OCI-LY7 (cell line): ENCODE results near the gene HIF1A. TPM values are rescaled to one million over a fixed set of nuclear protein-coding genes. Genes with fewer than 3 reads are reported as not detected.

Experiments used
- BruUV-seq: library from RNA; stranded (reverse); fragments of 400-500 nt; replicated peaks from 2 replicates; lab custom pipeline; 2021; lab: Mats Ljungman, UMichigan
- CTCF ChIA-PET: fragments of 300-600 bp; sonication (Branson Sonifier 250); formaldehyde crosslinking; loops from one replicate; lab custom pipeline; 2022; ENCODE audit warnings: antibody characterized with exemption; ENCODE audit not compliant: unreplicated experiment; lab: Charles Lee
- POLR2A ChIA-PET: fragments of 300-600 bp; sonication (Branson Sonifier 250); formaldehyde crosslinking; loops from one replicate; lab custom pipeline; 2022; ENCODE audit warnings: antibody characterized with exemption; lab: Charles Lee
- DNase-seq: peaks from one replicate; pipeline ENCODE4 v3.0.0-alpha.2; 2015; ENCODE audit warnings: low spot score
- H2AFZ ChIP-seq: fragments of 200-600 bp; sonication (generic), shearing (Covaris generic); 2 replicates; pipeline ENCODE4 v1.6.1; 2014; ENCODE audit warnings: mild to moderate bottlenecking, antibody characterized with exemption, low read length, moderate library complexity
- H3K27ac ChIP-seq: fragments of 200-600 bp; sonication (generic); 2 replicates; pipeline ENCODE4 v1.5.1; 2014; ENCODE audit warnings: mixed run types, low read depth, mild to moderate bottlenecking, moderate library complexity, low read length, inconsistent platforms; ENCODE audit not compliant: poor library complexity, severe bottlenecking
- H3K36me3 ChIP-seq: fragments of 200-600 bp; sonication (generic); 2 replicates; pipeline ENCODE4 v1.6.1; 2014; ENCODE audit warnings: mild to moderate bottlenecking, antibody characterized with exemption, low read length, moderate library complexity, mixed read lengths; ENCODE audit not compliant: insufficient read depth
- H3K4me1 ChIP-seq: fragments of 200-600 bp; sonication (generic); 2 replicates; pipeline ENCODE4 v1.5.1; 2014; ENCODE audit warnings: mild to moderate bottlenecking, low read length; ENCODE audit not compliant: insufficient read depth, poor library complexity, severe bottlenecking
- H3K4me2 ChIP-seq: fragments of 200-600 bp; sonication (generic); 2 replicates; pipeline ENCODE4 v1.6.1; 2014; ENCODE audit warnings: mild to moderate bottlenecking, low read length
- H3K4me3 ChIP-seq: fragments of 200-600 bp; sonication (generic); 2 replicates; pipeline ENCODE4 v1.5.1; 2014; ENCODE audit warnings: mild to moderate bottlenecking, low read depth, low read length; ENCODE audit not compliant: poor library complexity, severe bottlenecking
- H3K79me2 ChIP-seq: fragments of 200-600 bp; sonication (generic); 2 replicates; pipeline ENCODE4 v1.6.1; 2016; ENCODE audit warnings: low read depth, mild to moderate bottlenecking, low read length, moderate library complexity, mixed read lengths; ENCODE audit not compliant: insufficient read depth
- H3K9me2 ChIP-seq: fragments of 200-600 bp; sonication (generic); 2 replicates; pipeline ENCODE4 v1.6.1; 2016; ENCODE audit warnings: mild to moderate bottlenecking, low read length, mixed read lengths; ENCODE audit not compliant: insufficient read depth
- H3K9me3 ChIP-seq: fragments of 200-600 bp; sonication (generic); 2 replicates; pipeline ENCODE4 v1.6.1; 2014; ENCODE audit warnings: mild to moderate bottlenecking, mixed run types, low read length, mixed read lengths
- H4K20me1 ChIP-seq: fragments of 200-600 bp; sonication (generic); 2 replicates; pipeline ENCODE4 v1.6.1; 2014; ENCODE audit warnings: mild to moderate bottlenecking, antibody characterized with exemption, low read length, moderate library complexity, mixed read lengths; ENCODE audit not compliant: insufficient read depth
- CTCF ChIP-seq: fragments of 200-600 bp; sonication (generic); conservative IDR thresholded peaks from 2 replicates; pipeline ENCODE4 v1.5.1; 2014; ENCODE audit warnings: mild to moderate bottlenecking, antibody characterized with exemption, low read length, moderate library complexity, mixed read lengths
- EZH2phosphoT487 ChIP-seq: fragments of 200-600 bp; sonication (generic); IDR thresholded peaks from 2 replicates; pipeline ENCODE4 v1.6.1; 2018; ENCODE audit warnings: low read depth, borderline replicate concordance, mild to moderate bottlenecking, mixed run types, antibody characterized with exemption, low read length, moderate library complexity, mixed read lengths
- intact Hi-C: fragments of 100-400 bp; cut with micrococcal nuclease; formaldehyde crosslinking; loops from one replicate; pipeline ENCODE4 v1.10.0; 2022; ENCODE audit not compliant: unreplicated experiment
- total RNA-seq, 2 experiments: library from RNA; depleted of rRNA in 1 of 2; stranded (reverse); fragments of >200 nt in 1 of 2; shearing (Covaris generic) in 1 of 2; gene quantifications; 2 replicates each; pipeline ENCODE4 v1.2.3, GENCODE V29; 2014 to 2022

HIF1A gene
- total RNA-seq, 2 experiments from 2014 or later: 71.7 to 88.1 TPM

- intact Hi-C loops: no loop called here
- Histone ChIP-seq H3K9me3 (peaks cover 18% of the 10 kb centered on the region), H3K27ac (no peak overlapping the region), H3K9me2 (no peaks in the 10 kb centered on the region), H3K4me1 (peaks cover 39% of the 10 kb centered on the region), H3K4me2 (peak overlapping the region; percentile 32; the same call in 1 of the 2 replicates), H3K4me3 (no peak overlapping the region), H4K20me1 (no peaks in the 10 kb centered on the region), H2AFZ (peak overlapping the region; percentile 95; the same call in 1 of the 2 replicates), H3K36me3 (peaks cover 13% of the 10 kb centered on the region; the same call in 1 of the 2 replicates), H3K79me2 (no peaks in the 10 kb centered on the region)
- no TSS peak for BruUV-seq
- TF ChIP-seq EZH2phosphoT487 (no peak), CTCF (no peak)
- ChIA-PET POLR2A (interaction anchor here (0.6 to 2.9 kb wide), 4 partner anchors 14 to 36 kb away, joined by 3 to 9 read pairs (median 4); no protein-coding TSS in a partner anchor), CTCF (interaction anchor here (0.5 kb wide), 1 partner anchor 643 kb away, joined by 4 read pairs; no protein-coding TSS in a partner anchor)
- DNase-seq: peak; percentile 81
Observed at GRCh38 chr14:61662437-61663311, 32.6 kb upstream of the HIF1A start.

GRCh38 chr14:61663312-61663979 lies 31.9 kb upstream of the HIF1A start:
- CTCF ChIA-PET: interaction anchor here (0.6 kb wide), 1 partner anchor 9 kb away, joined by 3 read pairs; no protein-coding TSS in a partner anchor
- Histone ChIP-seq H2AFZ (peak overlapping the region; percentile 95), H3K9me2 (no peaks in the 10 kb centered on the region), H3K4me1 (peaks cover 39% of the 10 kb centered on the region), H4K20me1 (no peaks in the 10 kb centered on the region), H3K79me2 (no peaks in the 10 kb centered on the region), H3K36me3 (peaks cover 13% of the 10 kb centered on the region; the same call in 1 of the 2 replicates), H3K9me3 (peaks cover 18% of the 10 kb centered on the region), H3K4me3 (peak overlapping the region; percentile 20), H3K27ac (peak overlapping the region; percentile 50), H3K4me2 (peak overlapping the region; percentile 60)
- DNase-seq: peak; percentile 71
- intact Hi-C loops: no loop called here
- TF ChIP-seq CTCF: no peak
- no peak for TF ChIP-seq EZH2phosphoT487
- POLR2A ChIA-PET: interaction anchor here (0.7 to 2.9 kb wide), 8 partner anchors 15 to 186 kb away, joined by 3 to 9 read pairs (median 4); partner anchors contain the start of gene HIF1A
- BruUV-seq: no TSS peak
